Panc1 (cell line): ENCODE measurements around the gene WWOX. TPM values are rescaled to one million over a fixed set of nuclear protein-coding genes. Genes with fewer than 3 reads are reported as not detected.

ENCODE experiments used
- ATAC-seq: fragments of 200-7000 bp; cut with Tn5 transposase; 2 replicates; pipeline ENCODE4 v1.9.1; 2020; ENCODE audit warnings: mild to moderate bottlenecking, moderate library complexity
- BruUV-seq: library from RNA; stranded (reverse); fragments of 400-500 nt; replicated peaks from 2 replicates; lab custom pipeline; 2021; lab: Mats Ljungman, UMichigan
- CTCF ChIA-PET: fragments of 300-600 bp; sonication (Branson Sonifier 250); formaldehyde crosslinking; loops from one replicate; lab custom pipeline; 2022; ENCODE audit warnings: antibody characterized with exemption; lab: Charles Lee
- POLR2A ChIA-PET: fragments of 300-600 bp; sonication (Branson Sonifier 250); formaldehyde crosslinking; loops from one replicate; lab custom pipeline; 2022; ENCODE audit warnings: antibody characterized with exemption; lab: Charles Lee
- DNase-seq: peaks from one replicate; pipeline ENCODE4 v3.0.0-alpha.2; 2010; ENCODE audit warnings: low read depth, low spot score
- H3K27ac ChIP-seq: 2 replicates; pipeline ENCODE4 v1.5.1; 2011; ENCODE audit warnings: mild to moderate bottlenecking, low read length, inconsistent platforms
- H3K27me3 ChIP-seq: fragments of 200-500 bp; sonication (Bioruptor generic); 2 replicates; pipeline ENCODE4 v1.6.0; 2014; ENCODE audit warnings: low read length, inconsistent platforms; ENCODE audit not compliant: control insufficient read depth, insufficient read depth
- H3K36me3 ChIP-seq: fragments of 200-500 bp; sonication (Bioruptor generic); 2 replicates; pipeline ENCODE4 v1.5.1; 2014; ENCODE audit warnings: inconsistent platforms, mild to moderate bottlenecking, low read length, moderate library complexity; ENCODE audit not compliant: control insufficient read depth, insufficient read depth
- H3K4me1 ChIP-seq: 2 replicates; pipeline ENCODE4 v1.5.1; 2011; ENCODE audit warnings: inconsistent platforms, mild to moderate bottlenecking, low read length, moderate library complexity; ENCODE audit not compliant: control insufficient read depth, insufficient read depth
- H3K4me3 ChIP-seq, 2 experiments: 2 replicates each; pipeline ENCODE4 v1.5.1; 2011 to 2012; ENCODE audit warnings: low read depth in 2 of 2, low read length in 2 of 2, mild to moderate bottlenecking in 2 of 2, inconsistent platforms in 1 of 2, moderate library complexity in 1 of 2
- H3K9me3 ChIP-seq: fragments of 200-500 bp; sonication (Bioruptor generic); 2 replicates; pipeline ENCODE4 v1.5.1; 2014; ENCODE audit warnings: low read depth, mild to moderate bottlenecking, inconsistent platforms, low read length, moderate library complexity; ENCODE audit not compliant: control insufficient read depth, insufficient read depth
- POLR2AphosphoS5 ChIP-seq: IDR thresholded peaks from 2 replicates; pipeline ENCODE4 v1.6.1; 2012; ENCODE audit warnings: mild to moderate bottlenecking, low read depth, low read length, moderate library complexity
- SIN3A ChIP-seq: IDR thresholded peaks from 2 replicates; pipeline ENCODE4 v1.6.1; 2012; ENCODE audit warnings: low read depth, mild to moderate bottlenecking, low read length, moderate library complexity, borderline replicate concordance; ENCODE audit not compliant: insufficient read depth
- TCF7L2 ChIP-seq: IDR thresholded peaks from 2 replicates; pipeline ENCODE4 v1.6.1; 2011; ENCODE audit warnings: mild to moderate bottlenecking, low read depth, low read length, inconsistent platforms
- in situ Hi-C: cut with HindIII; loops from 2 replicates; pipeline ENCODE4 v1.10.0; 2016; ENCODE audit warnings: low sequenced_read_pairs, low pct_unique_long_range_greater_than_20kb
- intact Hi-C: fragments of 100-400 bp; cut with micrococcal nuclease; formaldehyde crosslinking; loops from one replicate; pipeline ENCODE4 v1.10.0; 2022; ENCODE audit not compliant: unreplicated experiment
- total RNA-seq: library from RNA; stranded (reverse); gene quantifications from one replicate; pipeline ENCODE4 v1.2.1, GENCODE V29; 2021; ENCODE audit not compliant: unreplicated experiment
- TF ChIP-seq, protein P1 (sequence below), 2 experiments: IDR thresholded peaks; 2 replicates each; pipeline ENCODE4 v1.6.1; 2011 to 2012; ENCODE audit warnings: low read depth in 2 of 2, control low read depth in 1 of 2, low read length in 1 of 2, mild to moderate bottlenecking in 1 of 2, moderate library complexity in 1 of 2; ENCODE audit not compliant: insufficient read depth in 1 of 2
- TF ChIP-seq, protein P2 (sequence below): fragments of 450-650 bp; IDR thresholded peaks from 2 replicates; pipeline ENCODE4 v1.5.1; 2017; ENCODE audit warnings: mild to moderate bottlenecking

WWOX gene
- total RNA-seq, 1 experiment from 2014 or later: 12.5 TPM

DNA sequence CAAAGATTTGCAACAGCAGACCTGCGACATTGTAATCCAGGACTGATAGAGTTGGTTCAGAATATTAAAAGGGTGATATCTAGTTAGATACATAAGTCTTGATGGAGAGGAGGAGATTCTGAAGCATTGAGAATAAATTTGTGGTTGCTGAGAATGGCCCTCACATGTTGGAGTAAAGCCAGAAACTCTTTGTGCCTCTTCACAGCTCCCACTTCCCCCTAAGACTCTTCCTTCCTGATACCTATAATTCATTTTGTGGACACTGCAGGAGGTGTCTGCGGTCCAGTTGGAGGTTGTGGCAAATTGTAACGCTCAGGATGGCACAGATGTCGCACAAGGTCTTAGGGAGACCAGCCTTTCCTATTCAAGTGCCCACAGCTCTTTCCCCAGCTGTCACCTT, 17.5 kb downstream of the WWOX start:
- ChIA-PET POLR2A (no interaction called here), CTCF (interaction anchor here (0.6 kb wide), 1 partner anchor 342 kb away, joined by 3 read pairs; no protein-coding TSS in a partner anchor)
- no peak overlapping the region for H3K4me3 ChIP-seq
- H3K4me1 ChIP-seq: no peaks in the 10 kb centered on the region
- H3K36me3 ChIP-seq: no peaks in the 10 kb centered on the region; the same call in 1 of the 2 replicates
- in situ Hi-C loops (no loop called here), intact Hi-C loops (no loop called here)
- DNase-seq: no peak
- no TSS peak for BruUV-seq
- no peak overlapping the region for H3K27ac ChIP-seq
- no peaks in the 10 kb centered on the region for H3K27me3 ChIP-seq
- H3K9me3 ChIP-seq: no peaks in the 10 kb centered on the region
- no peak for ATAC-seq
- no peak for TF ChIP-seq SIN3A
- TF ChIP-seq, protein P1, sequence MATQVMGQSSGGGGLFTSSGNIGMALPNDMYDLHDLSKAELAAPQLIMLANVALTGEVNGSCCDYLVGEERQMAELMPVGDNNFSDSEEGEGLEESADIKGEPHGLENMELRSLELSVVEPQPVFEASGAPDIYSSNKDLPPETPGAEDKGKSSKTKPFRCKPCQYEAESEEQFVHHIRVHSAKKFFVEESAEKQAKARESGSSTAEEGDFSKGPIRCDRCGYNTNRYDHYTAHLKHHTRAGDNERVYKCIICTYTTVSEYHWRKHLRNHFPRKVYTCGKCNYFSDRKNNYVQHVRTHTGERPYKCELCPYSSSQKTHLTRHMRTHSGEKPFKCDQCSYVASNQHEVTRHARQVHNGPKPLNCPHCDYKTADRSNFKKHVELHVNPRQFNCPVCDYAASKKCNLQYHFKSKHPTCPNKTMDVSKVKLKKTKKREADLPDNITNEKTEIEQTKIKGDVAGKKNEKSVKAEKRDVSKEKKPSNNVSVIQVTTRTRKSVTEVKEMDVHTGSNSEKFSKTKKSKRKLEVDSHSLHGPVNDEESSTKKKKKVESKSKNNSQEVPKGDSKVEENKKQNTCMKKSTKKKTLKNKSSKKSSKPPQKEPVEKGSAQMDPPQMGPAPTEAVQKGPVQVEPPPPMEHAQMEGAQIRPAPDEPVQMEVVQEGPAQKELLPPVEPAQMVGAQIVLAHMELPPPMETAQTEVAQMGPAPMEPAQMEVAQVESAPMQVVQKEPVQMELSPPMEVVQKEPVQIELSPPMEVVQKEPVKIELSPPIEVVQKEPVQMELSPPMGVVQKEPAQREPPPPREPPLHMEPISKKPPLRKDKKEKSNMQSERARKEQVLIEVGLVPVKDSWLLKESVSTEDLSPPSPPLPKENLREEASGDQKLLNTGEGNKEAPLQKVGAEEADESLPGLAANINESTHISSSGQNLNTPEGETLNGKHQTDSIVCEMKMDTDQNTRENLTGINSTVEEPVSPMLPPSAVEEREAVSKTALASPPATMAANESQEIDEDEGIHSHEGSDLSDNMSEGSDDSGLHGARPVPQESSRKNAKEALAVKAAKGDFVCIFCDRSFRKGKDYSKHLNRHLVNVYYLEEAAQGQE (IDR thresholded peaks at IDR 0.05; ENCODE audit: insufficient read depth in 1 of 2, low read depth in 2 of 2, low read length in 1 of 2): no peak
- TF ChIP-seq POLR2AphosphoS5: no peak
- TF ChIP-seq TCF7L2: no peak
- TF ChIP-seq, protein P2, sequence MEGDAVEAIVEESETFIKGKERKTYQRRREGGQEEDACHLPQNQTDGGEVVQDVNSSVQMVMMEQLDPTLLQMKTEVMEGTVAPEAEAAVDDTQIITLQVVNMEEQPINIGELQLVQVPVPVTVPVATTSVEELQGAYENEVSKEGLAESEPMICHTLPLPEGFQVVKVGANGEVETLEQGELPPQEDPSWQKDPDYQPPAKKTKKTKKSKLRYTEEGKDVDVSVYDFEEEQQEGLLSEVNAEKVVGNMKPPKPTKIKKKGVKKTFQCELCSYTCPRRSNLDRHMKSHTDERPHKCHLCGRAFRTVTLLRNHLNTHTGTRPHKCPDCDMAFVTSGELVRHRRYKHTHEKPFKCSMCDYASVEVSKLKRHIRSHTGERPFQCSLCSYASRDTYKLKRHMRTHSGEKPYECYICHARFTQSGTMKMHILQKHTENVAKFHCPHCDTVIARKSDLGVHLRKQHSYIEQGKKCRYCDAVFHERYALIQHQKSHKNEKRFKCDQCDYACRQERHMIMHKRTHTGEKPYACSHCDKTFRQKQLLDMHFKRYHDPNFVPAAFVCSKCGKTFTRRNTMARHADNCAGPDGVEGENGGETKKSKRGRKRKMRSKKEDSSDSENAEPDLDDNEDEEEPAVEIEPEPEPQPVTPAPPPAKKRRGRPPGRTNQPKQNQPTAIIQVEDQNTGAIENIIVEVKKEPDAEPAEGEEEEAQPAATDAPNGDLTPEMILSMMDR: no peak

DNA sequence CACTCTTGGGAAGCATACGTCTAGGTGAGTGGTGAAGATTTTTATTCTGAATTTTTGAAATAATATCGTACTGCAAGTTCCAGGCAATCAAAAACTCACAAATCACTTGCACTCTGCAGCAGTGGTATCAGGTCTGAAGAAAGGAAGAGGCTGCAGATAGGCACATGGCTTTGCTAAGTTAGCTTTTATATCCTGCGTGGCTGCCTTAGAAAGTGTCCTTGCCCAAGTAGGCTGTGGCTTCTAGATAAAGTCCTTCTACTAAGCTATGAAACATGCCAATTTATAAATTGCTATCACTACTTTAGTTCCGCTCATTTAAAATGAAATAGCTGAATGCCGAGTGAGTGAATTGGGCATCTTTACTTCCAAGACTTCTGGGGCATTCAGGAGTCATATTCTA, 17.9 kb downstream of the WWOX start:
- Histone ChIP-seq H3K4me1 (no peaks in the 10 kb centered on the region), H3K4me3 (no peak overlapping the region), H3K27ac (no peak overlapping the region), H3K36me3 (no peaks in the 10 kb centered on the region; the same call in 1 of the 2 replicates), H3K27me3 (no peaks in the 10 kb centered on the region), H3K9me3 (no peaks in the 10 kb centered on the region)
- POLR2A ChIA-PET: no interaction called here
- BruUV-seq: no TSS peak
- no peak for ATAC-seq
- CTCF ChIA-PET: interaction anchor here (0.6 kb wide), 1 partner anchor 343 kb away, joined by 3 read pairs; no protein-coding TSS in a partner anchor
- in situ Hi-C loops: no loop called here
- no peak for DNase-seq
- TF ChIP-seq, protein P2: no peak
- no peak for TF ChIP-seq SIN3A
- intact Hi-C loops: no loop called here
